Measurements from ENCODE around the gene SORT1. TPM values are rescaled to one million over a fixed set of nuclear protein-coding genes. Genes with fewer than 3 reads are reported as not detected.

The SORT1 gene
- total and polyA plus RNA-seq, 4 donors: 1.0 to 10.6 (median 3.4) TPM

DNA sequence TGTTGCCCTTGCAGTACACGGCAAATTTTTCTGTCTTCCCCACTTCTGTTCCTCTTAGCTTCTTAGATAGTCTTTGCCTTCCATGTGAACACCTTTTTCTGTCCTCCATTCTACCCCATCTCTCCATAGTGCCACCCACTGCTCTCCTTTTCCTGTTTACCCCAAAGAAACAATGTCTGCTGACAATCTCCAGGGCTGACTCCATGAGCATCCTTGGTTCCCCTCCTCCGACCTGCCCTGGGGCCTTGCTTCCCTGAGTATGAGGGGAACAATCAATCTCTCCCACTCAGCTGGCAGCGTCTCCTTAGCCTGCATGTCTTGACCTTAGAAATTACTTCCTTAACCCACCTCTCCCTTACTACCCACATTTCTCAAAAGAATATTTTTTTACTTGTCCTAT lies 78.6 kb downstream of the SORT1 start:
- no peak for DNase-seq (ENCODE audit: low spot score)
- WGBS: 89% methylated on average over 3 of the region's 3 CpGs
- no peak overlapping the region for H3K4me3 ChIP-seq (ENCODE audit: low read depth in 1 of 3, low read length in 3 of 3)

DNA sequence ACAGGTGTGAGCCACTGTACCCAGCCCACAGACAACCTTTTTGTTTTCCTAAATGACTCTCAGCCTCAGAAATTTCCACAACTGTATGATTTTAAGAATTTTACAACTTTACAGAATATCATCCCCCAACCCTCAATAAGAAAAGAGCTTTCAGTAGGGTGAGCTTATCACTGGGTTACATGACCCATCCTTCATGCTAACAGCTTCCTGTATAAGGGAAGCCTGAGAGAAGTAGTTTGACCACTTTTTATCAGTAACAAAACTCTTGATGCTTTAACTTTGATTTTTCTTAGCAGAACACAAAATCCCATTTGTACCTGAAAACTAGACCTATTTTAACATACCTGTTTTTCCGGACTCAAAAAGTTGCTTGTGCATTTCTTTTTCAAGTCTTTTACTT lies 81.2 kb downstream of the SORT1 start:
- peaks cover 0 to 8% (median 4%) of the 10 kb centered on the region in 4 donors for H3K4me1 ChIP-seq (ENCODE audit: control insufficient read depth in 4 of 4, insufficient read depth in 4 of 4, low read length in 3 of 4)
- H3K4me3 ChIP-seq (ENCODE audit: low read depth in 1 of 3, low read length in 3 of 3): no peak overlapping the region
- no peaks in the 10 kb centered on the region for H3K27me3 ChIP-seq (ENCODE audit: control insufficient read depth in 4 of 4, insufficient read depth in 4 of 4, low read length in 3 of 4)
- H3K9me3 ChIP-seq (ENCODE audit: control insufficient read depth in 4 of 4, low read length in 3 of 4): no peaks in the 10 kb centered on the region
- WGBS: 92% methylated on average over 1 of the region's 1 CpG
- no peak for DNase-seq (ENCODE audit: low spot score)
- TF ChIP-seq TAF1 (conservative IDR thresholded peaks at IDR 0.05) (no peak), HNF4A (conservative IDR thresholded peaks at IDR 0.05) (no peak)
- TF ChIP-seq, protein P1, sequence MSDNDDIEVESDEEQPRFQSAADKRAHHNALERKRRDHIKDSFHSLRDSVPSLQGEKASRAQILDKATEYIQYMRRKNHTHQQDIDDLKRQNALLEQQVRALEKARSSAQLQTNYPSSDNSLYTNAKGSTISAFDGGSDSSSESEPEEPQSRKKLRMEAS (IDR thresholded peaks at IDR 0.05): no peak
- H3K27ac ChIP-seq (ENCODE audit: low read depth in 1 of 2, low read length in 2 of 2): no peak overlapping the region
- H3K9ac ChIP-seq (ENCODE audit: low read depth in 1 of 2, low read length in 2 of 2): no peak overlapping the region
- H3K36me3 ChIP-seq (ENCODE audit: control insufficient read depth in 4 of 4, insufficient read depth in 3 of 4, low read depth in 1 of 4, low read length in 3 of 4): no peaks in the 10 kb centered on the region

More for the DNA sequence above, 78.6 kb downstream of the SORT1 start:
- TF ChIP-seq, protein P1 (IDR thresholded peaks at IDR 0.05): no peak
- Histone ChIP-seq H3K4me1 (ENCODE audit: control insufficient read depth in 4 of 4, insufficient read depth in 4 of 4, low read length in 3 of 4) (no peaks in the 10 kb centered on the region), H3K9ac (ENCODE audit: low read depth in 1 of 2, low read length in 2 of 2) (no peak overlapping the region), H3K36me3 (ENCODE audit: control insufficient read depth in 4 of 4, insufficient read depth in 3 of 4, low read depth in 1 of 4, low read length in 3 of 4) (no peaks in the 10 kb centered on the region), H3K9me3 (ENCODE audit: control insufficient read depth in 4 of 4, low read length in 3 of 4) (no peaks in the 10 kb centered on the region), H3K27me3 (ENCODE audit: control insufficient read depth in 4 of 4, insufficient read depth in 4 of 4, low read length in 3 of 4) (no peaks in the 10 kb centered on the region), H3K27ac (ENCODE audit: low read depth in 1 of 2, low read length in 2 of 2) (no peak overlapping the region)

DNA sequence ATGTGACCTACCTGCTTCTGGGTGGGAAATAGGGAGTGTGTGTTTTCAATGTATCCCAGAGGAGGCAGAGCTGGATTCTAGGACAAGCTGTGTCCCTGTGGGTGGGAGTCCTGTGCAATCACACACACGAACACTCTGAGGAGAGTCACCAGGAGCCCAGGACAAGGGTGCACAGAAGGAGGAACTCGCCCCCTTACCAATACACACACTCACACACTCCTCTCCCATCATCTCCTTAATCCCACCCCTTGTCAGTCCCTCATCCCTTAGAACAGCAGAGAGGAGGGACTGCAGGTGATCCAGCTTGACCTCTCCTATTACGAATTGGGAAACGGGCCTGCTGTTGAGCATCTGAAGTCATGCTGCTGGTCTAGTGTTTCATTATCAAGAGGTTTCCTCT lies 82.4 kb downstream of the SORT1 start:
- Histone ChIP-seq H3K9me3 (ENCODE audit: control insufficient read depth in 4 of 4, low read length in 3 of 4) (no peaks in the 10 kb centered on the region), H3K4me3 (ENCODE audit: low read depth in 1 of 3, low read length in 3 of 3) (no peak overlapping the region), H3K27me3 (ENCODE audit: control insufficient read depth in 4 of 4, insufficient read depth in 4 of 4, low read length in 3 of 4) (no peaks in the 10 kb centered on the region), H3K36me3 (ENCODE audit: control insufficient read depth in 4 of 4, insufficient read depth in 3 of 4, low read depth in 1 of 4, low read length in 3 of 4) (no peaks in the 10 kb centered on the region), H3K9ac (ENCODE audit: low read depth in 1 of 2, low read length in 2 of 2) (no peak overlapping the region), H3K27ac (ENCODE audit: low read depth in 1 of 2, low read length in 2 of 2) (no peak overlapping the region), H3K4me1 (ENCODE audit: control insufficient read depth in 4 of 4, insufficient read depth in 4 of 4, low read length in 3 of 4) (peaks cover 0 to 8% (median 4%) of the 10 kb centered on the region in 4 donors)
- DNase-seq (ENCODE audit: low spot score): no peak
- WGBS: 95% methylated on average over 4 of the region's 4 CpGs
- TF ChIP-seq, protein P2, sequence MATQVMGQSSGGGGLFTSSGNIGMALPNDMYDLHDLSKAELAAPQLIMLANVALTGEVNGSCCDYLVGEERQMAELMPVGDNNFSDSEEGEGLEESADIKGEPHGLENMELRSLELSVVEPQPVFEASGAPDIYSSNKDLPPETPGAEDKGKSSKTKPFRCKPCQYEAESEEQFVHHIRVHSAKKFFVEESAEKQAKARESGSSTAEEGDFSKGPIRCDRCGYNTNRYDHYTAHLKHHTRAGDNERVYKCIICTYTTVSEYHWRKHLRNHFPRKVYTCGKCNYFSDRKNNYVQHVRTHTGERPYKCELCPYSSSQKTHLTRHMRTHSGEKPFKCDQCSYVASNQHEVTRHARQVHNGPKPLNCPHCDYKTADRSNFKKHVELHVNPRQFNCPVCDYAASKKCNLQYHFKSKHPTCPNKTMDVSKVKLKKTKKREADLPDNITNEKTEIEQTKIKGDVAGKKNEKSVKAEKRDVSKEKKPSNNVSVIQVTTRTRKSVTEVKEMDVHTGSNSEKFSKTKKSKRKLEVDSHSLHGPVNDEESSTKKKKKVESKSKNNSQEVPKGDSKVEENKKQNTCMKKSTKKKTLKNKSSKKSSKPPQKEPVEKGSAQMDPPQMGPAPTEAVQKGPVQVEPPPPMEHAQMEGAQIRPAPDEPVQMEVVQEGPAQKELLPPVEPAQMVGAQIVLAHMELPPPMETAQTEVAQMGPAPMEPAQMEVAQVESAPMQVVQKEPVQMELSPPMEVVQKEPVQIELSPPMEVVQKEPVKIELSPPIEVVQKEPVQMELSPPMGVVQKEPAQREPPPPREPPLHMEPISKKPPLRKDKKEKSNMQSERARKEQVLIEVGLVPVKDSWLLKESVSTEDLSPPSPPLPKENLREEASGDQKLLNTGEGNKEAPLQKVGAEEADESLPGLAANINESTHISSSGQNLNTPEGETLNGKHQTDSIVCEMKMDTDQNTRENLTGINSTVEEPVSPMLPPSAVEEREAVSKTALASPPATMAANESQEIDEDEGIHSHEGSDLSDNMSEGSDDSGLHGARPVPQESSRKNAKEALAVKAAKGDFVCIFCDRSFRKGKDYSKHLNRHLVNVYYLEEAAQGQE (IDR thresholded peaks at IDR 0.05): no peak
- TF ChIP-seq SP1 (IDR thresholded peaks at IDR 0.05) (no peak), TAF1 (conservative IDR thresholded peaks at IDR 0.05) (no peak), HNF4A (conservative IDR thresholded peaks at IDR 0.05) (no peak), FOXA1 (IDR thresholded peaks at IDR 0.05) (no peak), NR2F2 (IDR thresholded peaks at IDR 0.05) (no peak), JUND (IDR thresholded peaks at IDR 0.05) (no peak), GABPA (IDR thresholded peaks at IDR 0.05 in 1 of 2, conservative IDR thresholded peaks at IDR 0.05 in 1 of 2) (no peak), HNF4G (IDR thresholded peaks at IDR 0.05) (no peak), EGR1 (IDR thresholded peaks at IDR 0.05; ENCODE audit: low read depth in 2 of 2) (no peak), RXRA (IDR thresholded peaks at IDR 0.05) (no peak), RAD21 (IDR thresholded peaks at IDR 0.05) (no peak), FOXA2 (IDR thresholded peaks at IDR 0.05) (no peak), YY1 (IDR thresholded peaks at IDR 0.05) (no peak)
- TF ChIP-seq, protein P1 (IDR thresholded peaks at IDR 0.05): no peak
- TF ChIP-seq, protein P3, sequence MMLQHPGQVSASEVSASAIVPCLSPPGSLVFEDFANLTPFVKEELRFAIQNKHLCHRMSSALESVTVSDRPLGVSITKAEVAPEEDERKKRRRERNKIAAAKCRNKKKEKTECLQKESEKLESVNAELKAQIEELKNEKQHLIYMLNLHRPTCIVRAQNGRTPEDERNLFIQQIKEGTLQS (IDR thresholded peaks at IDR 0.05): no peak
- TF ChIP-seq, protein P4, sequence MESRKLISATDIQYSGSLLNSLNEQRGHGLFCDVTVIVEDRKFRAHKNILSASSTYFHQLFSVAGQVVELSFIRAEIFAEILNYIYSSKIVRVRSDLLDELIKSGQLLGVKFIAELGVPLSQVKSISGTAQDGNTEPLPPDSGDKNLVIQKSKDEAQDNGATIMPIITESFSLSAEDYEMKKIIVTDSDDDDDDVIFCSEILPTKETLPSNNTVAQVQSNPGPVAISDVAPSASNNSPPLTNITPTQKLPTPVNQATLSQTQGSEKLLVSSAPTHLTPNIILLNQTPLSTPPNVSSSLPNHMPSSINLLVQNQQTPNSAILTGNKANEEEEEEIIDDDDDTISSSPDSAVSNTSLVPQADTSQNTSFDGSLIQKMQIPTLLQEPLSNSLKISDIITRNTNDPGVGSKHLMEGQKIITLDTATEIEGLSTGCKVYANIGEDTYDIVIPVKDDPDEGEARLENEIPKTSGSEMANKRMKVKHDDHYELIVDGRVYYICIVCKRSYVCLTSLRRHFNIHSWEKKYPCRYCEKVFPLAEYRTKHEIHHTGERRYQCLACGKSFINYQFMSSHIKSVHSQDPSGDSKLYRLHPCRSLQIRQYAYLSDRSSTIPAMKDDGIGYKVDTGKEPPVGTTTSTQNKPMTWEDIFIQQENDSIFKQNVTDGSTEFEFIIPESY (IDR thresholded peaks at IDR 0.05): no peak
- TF ChIP-seq, protein P5, sequence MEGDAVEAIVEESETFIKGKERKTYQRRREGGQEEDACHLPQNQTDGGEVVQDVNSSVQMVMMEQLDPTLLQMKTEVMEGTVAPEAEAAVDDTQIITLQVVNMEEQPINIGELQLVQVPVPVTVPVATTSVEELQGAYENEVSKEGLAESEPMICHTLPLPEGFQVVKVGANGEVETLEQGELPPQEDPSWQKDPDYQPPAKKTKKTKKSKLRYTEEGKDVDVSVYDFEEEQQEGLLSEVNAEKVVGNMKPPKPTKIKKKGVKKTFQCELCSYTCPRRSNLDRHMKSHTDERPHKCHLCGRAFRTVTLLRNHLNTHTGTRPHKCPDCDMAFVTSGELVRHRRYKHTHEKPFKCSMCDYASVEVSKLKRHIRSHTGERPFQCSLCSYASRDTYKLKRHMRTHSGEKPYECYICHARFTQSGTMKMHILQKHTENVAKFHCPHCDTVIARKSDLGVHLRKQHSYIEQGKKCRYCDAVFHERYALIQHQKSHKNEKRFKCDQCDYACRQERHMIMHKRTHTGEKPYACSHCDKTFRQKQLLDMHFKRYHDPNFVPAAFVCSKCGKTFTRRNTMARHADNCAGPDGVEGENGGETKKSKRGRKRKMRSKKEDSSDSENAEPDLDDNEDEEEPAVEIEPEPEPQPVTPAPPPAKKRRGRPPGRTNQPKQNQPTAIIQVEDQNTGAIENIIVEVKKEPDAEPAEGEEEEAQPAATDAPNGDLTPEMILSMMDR (IDR thresholded peaks at IDR 0.05; ENCODE audit: low read depth, low read length, missing input control): no peak

All from liver (tissue), 9 donors.